GM06990 (cell line): ENCODE data around the gene USB1.
"Not testable (repeated sequence)": the region's sequence is repeated elsewhere in the genome, so short reads cannot be mapped to it uniquely, and the experiment has no call there.

Experiments
- DNase-seq: peaks from one replicate; pipeline ENCODE4 v3.0.0-alpha.2; 2011; ENCODE audit not compliant: insufficient read length; ENCODE audit errors: extremely low read depth
- H3K27me3 ChIP-seq: replicated peaks from 2 replicates; pipeline ENCODE4 v1.6.0; 2011; ENCODE audit warnings: low read length; ENCODE audit not compliant: control insufficient read depth, insufficient read depth
- H3K36me3 ChIP-seq: 2 replicates; pipeline ENCODE4 v1.5.1; 2011; ENCODE audit warnings: low read length; ENCODE audit not compliant: control insufficient read depth, insufficient read depth
- H3K4me3 ChIP-seq: replicated peaks from 2 replicates; pipeline ENCODE4 v1.5.1; 2011; ENCODE audit warnings: low read depth, mild to moderate bottlenecking, control low read depth, low read length
- CTCF ChIP-seq: IDR thresholded peaks from 2 replicates; pipeline ENCODE4 v1.5.1; 2011; ENCODE audit warnings: low read length, control low read depth, mild to moderate bottlenecking, inconsistent platforms; ENCODE audit not compliant: insufficient read depth, poor library complexity, severe bottlenecking

The USB1 gene

DNA sequence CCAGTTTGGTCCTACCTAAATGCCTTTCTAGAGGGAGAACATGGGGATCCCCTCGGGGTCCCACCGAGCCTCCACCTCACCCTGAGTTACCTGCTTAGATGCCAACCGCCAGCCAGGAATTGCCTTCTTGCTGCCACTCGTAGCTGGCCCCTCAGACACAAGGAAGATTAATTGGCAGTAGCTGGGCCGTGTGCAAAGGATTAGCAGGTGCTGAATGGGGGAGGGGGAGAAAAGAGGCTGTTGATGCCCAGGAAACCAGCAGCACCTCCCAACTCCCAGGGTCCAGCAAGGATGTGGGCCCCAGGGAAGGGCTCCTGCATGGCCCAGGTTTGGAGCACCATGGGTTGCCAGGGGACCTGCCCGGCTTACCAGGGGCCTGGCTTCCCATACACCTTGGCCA, 30.2 kb upstream of the USB1 start, which contains the start of gene CNGB1:
Gene CNGB1 (minus strand): TSS at position 159 of the 400 bp plus-strand sequence. CDS start 3,842 bp downstream, outside the sequence.
- Histone ChIP-seq H3K27me3 (no peaks in the 10 kb centered on the region), H3K4me3 (no peak within 1 kb of the TSS), H3K36me3 (no peaks in the 10 kb centered on the region)
- no peak for TF ChIP-seq CTCF
- no peak for DNase-seq

GRCh38 chr16:57971848-57972247, 29.4 kb upstream of the USB1 start:
- Histone ChIP-seq H3K4me3 (no peak overlapping the region), H3K36me3 (no peaks in the 10 kb centered on the region), H3K27me3 (no peaks in the 10 kb centered on the region; the same call in 1 of the 2 replicates)
- DNase-seq, result no peak
- TF ChIP-seq CTCF, result no peak

GRCh38 chr16:57972306-57972705, 28.9 kb upstream of the USB1 start:
- DNase-seq, result no peak
- Histone ChIP-seq H3K4me3 (no peak overlapping the region), H3K36me3 (no peaks in the 10 kb centered on the region), H3K27me3 (no peaks in the 10 kb centered on the region; the same call in 1 of the 2 replicates)
- TF ChIP-seq CTCF, result no peak

- Histone ChIP-seq H3K36me3 (no peaks in the 10 kb centered on the region), H3K4me3 (no peak overlapping the region), H3K27me3 (no peaks in the 10 kb centered on the region; the same call in 1 of the 2 replicates)
- no peak for TF ChIP-seq CTCF
- no peak for DNase-seq
Measured at GRCh38 chr16:57976331-57976796, 24.8 kb upstream of the USB1 start.

- no peak for DNase-seq
Measured at GRCh38 chr16:57977418-57978069, 23.7 kb upstream of the USB1 start.

DNA sequence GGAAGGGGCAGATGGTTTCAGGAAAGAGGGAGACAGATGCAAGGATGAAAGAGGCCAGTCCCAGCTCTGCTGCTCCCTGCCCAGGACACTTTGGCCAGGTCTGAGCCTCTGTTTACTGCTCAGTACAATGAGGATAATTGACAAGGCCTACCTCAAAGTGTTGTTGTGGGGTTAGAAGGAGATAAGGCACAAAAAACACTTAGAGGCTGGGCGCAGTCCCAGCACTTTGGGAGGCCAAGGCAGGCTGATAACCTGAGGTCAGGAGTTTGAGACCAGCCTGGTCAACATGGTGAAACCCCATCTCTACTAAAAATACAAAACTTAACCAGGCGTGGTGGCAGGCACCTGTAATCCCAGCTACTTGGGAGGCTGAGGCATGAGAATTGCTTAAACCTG, 23.1 kb upstream of the USB1 start:
- DNase-seq, H3K36me3 ChIP-seq, H3K4me3 ChIP-seq, H3K27me3 ChIP-seq: not testable (repeated sequence)

More at GRCh38 chr16:57977418-57978069, 23.7 kb upstream of the USB1 start:
- TF ChIP-seq CTCF, result no peak
- H3K4me3 ChIP-seq, result no peak overlapping the region
- no peaks in the 10 kb centered on the region for H3K36me3 ChIP-seq
- no peaks in the 10 kb centered on the region; the same call in 1 of the 2 replicates for H3K27me3 ChIP-seq
